Transverse colon (tissue), 4 donors: ENCODE results near the gene ATP6V0C. TPM values are rescaled to one million over a fixed set of nuclear protein-coding genes. Genes with fewer than 3 reads are reported as not detected.
A peak's percentile ranks its signal among the peaks of the same experiment; 100 is the strongest.

Experiments used
- DNase-seq: peaks from one replicate; pipeline ENCODE4 v3.0.0-alpha.2; 2019
- H3K27ac ChIP-seq, 4 donors: fragments of 200-600 bp; sonication (generic); 2 replicates each; pipeline ENCODE4 v1.5.1; 2016 to 2018; ENCODE audit warnings: inconsistent platforms in 4 of 4
- H3K27me3 ChIP-seq: fragments of 200-600 bp; sonication (generic); 2 replicates; pipeline ENCODE4 v1.5.1; 2017; ENCODE audit warnings: inconsistent platforms
- H3K36me3 ChIP-seq, 4 donors: fragments of 200-600 bp; sonication (generic); 2 replicates each; pipeline ENCODE4 v1.5.1; 2017 to 2019; ENCODE audit warnings: inconsistent platforms in 4 of 4
- H3K4me1 ChIP-seq, 4 donors: fragments of 200-600 bp; sonication (generic); 2 replicates each; pipeline ENCODE4 v1.5.1; 2017 to 2020; ENCODE audit warnings: inconsistent platforms in 4 of 4
- H3K4me3 ChIP-seq, 4 donors: fragments of 200-600 bp; sonication (generic); 1 replicate in 1 of 4; 2 replicates in 3 of 4; pipeline versions ENCODE4 v1.5.1 to v1.6.1; 2017 to 2019; ENCODE audit warnings: inconsistent platforms in 4 of 4
- H3K9me3 ChIP-seq, 2 donors: fragments of 200-600 bp; sonication (generic); 2 replicates each; pipeline ENCODE4 v1.5.1; 2017 to 2019; ENCODE audit warnings: inconsistent platforms in 2 of 2
- EP300 ChIP-seq: sonication (generic); formaldehyde crosslinking; IDR thresholded peaks from one replicate; pipeline ENCODE4 v1.6.1; 2017; ENCODE audit warnings: antibody characterized with exemption, low read depth
- POLR2A ChIP-seq: fragments of 450-650 bp; IDR thresholded peaks from one replicate; pipeline ENCODE4 v1.6.1; 2016; ENCODE audit warnings: antibody characterized with exemption, mild to moderate bottlenecking, moderate library complexity
- POLR2AphosphoS5 ChIP-seq, 3 donors: sonication (generic); formaldehyde crosslinking; IDR thresholded peaks; one replicate each; pipeline ENCODE4 v1.6.1; 2016; ENCODE audit warnings: antibody characterized with exemption in 3 of 3
- WGBS, 2 donors: methylation state at CpG; one replicate each; pipeline ENCODE4 v1.1.5; 2018; ENCODE audit warnings: low coverage in 1 of 2; 5-methylcytosine and 5-hydroxymethylcytosine counted together
- in situ Hi-C, 4 donors: fragments of 200-750 bp; cut with MboI; loops; one replicate each; pipeline versions ENCODE4 v1.15.0 to v1.15.1; 2017; ENCODE audit warnings: low sequenced_read_pairs in 3 of 4, low pct_ligation_motif_present in 1 of 4, low pct_unique_long_range_greater_than_20kb in 1 of 4
- intact Hi-C: fragments of 100-400 bp; cut with DNase I; formaldehyde crosslinking; loops from one replicate; pipeline ENCODE4 v1.15.1; 2023; ENCODE audit warnings: low total_unique reads
- total RNA-seq, 4 donors: library from RNA; depleted of rRNA; stranded (reverse); fragments of >200 nt; gene quantifications; one replicate each; pipeline ENCODE4 v1.1.0, GENCODE V29; 2016
- TF ChIP-seq, protein P1 (sequence below), 5 experiments: fragments of 200-600 bp in 3 of 5; fragments of 450-650 bp in 2 of 5; sonication (generic) in 3 of 5; IDR thresholded peaks; 1 replicate in 2 of 5; 2 replicates in 3 of 5; pipeline ENCODE4 v1.5.1; 2016 to 2017; ENCODE audit warnings: antibody characterized with exemption in 5 of 5, inconsistent platforms in 3 of 5, mild to moderate bottlenecking in 2 of 5, moderate library complexity in 1 of 5

Gene ATP6V0C
- total RNA-seq, 4 donors from 2014 or later = 101 to 237 (median 135) TPM

DNA sequence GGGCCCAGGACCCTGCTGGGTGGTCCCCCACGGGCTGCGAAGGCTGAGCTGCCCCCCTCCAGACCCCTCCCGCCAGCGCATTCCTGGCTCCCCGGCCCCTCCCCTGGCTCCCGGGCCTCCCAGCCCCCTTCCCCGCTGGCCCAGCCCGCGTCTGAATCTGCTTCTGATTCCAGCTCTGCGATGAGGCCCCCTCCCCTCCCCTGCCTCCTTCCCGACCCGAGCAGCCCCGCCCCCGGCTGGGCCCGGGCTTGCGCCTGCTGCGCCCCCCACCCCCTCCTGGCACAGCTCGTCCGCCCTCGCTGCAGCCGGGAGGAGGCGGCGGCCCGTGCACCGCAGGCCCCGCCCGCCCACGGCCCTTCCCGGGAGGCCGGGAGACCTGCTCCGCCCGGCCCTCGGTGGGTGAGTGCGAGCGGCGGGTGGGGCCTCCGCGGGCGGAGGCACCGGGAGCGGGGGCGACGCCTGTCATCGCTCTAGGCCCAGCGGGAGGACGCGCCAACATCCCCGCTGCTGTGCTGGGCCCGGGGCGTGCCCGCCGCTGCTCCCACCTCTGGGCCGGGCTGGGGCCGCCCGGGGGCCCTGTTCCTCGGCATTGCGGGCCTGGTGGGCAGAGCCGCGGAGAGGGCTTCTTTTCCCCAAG, 42.6 kb upstream of the ATP6V0C start, which contains the start of gene NTN3:
Gene NTN3, plus strand, starts transcription at position 282 of the 637 bp plus-strand sequence. CDS start 405 bp downstream, outside the sequence.
- H3K4me1 ChIP-seq = peaks cover 16 to 61% (median 51%) of the 10 kb centered on the region in 4 donors
- H3K27ac ChIP-seq = no peak within 1 kb of the TSS
- DNase-seq = no peak
- no peaks in the 10 kb centered on the region for H3K9me3 ChIP-seq
- intact Hi-C loops (no loop called here), in situ Hi-C loops (no loop called here)
- no peaks in the 10 kb centered on the region for H3K36me3 ChIP-seq
- peak within 1 kb of the TSS in 2 of 4 donors; percentile 21 to 22 for H3K4me3 ChIP-seq
- TF ChIP-seq POLR2A (no peak), EP300 (no peak)
- WGBS, 2 donors = 5% methylated on average over 23 of the region's 59 CpGs; no CpG with 5 or more reads in 1 of the 2 donors
- H3K27me3 ChIP-seq = peaks cover 66% of the 10 kb centered on the region

DNA sequence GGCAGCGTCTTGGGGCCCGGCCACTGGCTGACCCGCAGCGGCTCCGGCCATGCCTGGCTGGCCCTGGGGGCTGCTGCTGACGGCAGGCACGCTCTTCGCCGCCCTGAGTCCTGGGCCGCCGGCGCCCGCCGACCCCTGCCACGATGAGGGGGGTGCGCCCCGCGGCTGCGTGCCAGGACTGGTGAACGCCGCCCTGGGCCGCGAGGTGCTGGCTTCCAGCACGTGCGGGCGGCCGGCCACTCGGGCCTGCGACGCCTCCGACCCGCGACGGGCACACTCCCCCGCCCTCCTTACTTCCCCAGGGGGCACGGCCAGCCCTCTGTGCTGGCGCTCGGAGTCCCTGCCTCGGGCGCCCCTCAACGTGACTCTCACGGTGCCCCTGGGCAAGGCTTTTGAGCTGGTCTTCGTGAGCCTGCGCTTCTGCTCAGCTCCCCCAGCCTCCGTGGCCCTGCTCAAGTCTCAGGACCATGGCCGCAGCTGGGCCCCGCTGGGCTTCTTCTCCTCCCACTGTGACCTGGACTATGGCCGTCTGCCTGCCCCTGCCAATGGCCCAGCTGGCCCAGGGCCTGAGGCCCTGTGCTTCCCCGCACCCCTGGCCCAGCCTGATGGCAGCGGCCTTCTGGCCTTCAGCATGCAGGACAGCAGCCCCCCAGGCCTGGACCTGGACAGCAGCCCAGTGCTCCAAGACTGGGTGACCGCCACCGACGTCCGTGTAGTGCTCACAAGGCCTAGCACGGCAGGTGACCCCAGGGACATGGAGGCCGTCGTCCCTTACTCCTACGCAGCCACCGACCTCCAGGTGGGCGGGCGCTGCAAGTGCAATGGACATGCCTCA, 41.9 kb upstream of the ATP6V0C start:
- intact Hi-C loops = no loop called here
- no peaks in the 10 kb centered on the region for H3K9me3 ChIP-seq
- peaks cover 17 to 62% (median 53%) of the 10 kb centered on the region in 4 donors for H3K4me1 ChIP-seq
- WGBS, 2 donors = 53% methylated on average over 27 of the region's 61 CpGs; no CpG with 5 or more reads in 1 of the 2 donors
- no peaks in the 10 kb centered on the region for H3K36me3 ChIP-seq
- TF ChIP-seq, protein P1, sequence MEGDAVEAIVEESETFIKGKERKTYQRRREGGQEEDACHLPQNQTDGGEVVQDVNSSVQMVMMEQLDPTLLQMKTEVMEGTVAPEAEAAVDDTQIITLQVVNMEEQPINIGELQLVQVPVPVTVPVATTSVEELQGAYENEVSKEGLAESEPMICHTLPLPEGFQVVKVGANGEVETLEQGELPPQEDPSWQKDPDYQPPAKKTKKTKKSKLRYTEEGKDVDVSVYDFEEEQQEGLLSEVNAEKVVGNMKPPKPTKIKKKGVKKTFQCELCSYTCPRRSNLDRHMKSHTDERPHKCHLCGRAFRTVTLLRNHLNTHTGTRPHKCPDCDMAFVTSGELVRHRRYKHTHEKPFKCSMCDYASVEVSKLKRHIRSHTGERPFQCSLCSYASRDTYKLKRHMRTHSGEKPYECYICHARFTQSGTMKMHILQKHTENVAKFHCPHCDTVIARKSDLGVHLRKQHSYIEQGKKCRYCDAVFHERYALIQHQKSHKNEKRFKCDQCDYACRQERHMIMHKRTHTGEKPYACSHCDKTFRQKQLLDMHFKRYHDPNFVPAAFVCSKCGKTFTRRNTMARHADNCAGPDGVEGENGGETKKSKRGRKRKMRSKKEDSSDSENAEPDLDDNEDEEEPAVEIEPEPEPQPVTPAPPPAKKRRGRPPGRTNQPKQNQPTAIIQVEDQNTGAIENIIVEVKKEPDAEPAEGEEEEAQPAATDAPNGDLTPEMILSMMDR (IDR thresholded peaks at IDR 0.05) = no peak
- TF ChIP-seq POLR2A (no peak), EP300 (no peak), POLR2AphosphoS5 (IDR thresholded peaks at IDR 0.05) (no peak)
- peaks cover 66% of the 10 kb centered on the region for H3K27me3 ChIP-seq
- H3K4me3 ChIP-seq = peak overlapping the region in 2 of 4 donors; percentile 21 to 22
- no peak for DNase-seq
- no peak overlapping the region for H3K27ac ChIP-seq
- in situ Hi-C loops = no loop called here

DNA sequence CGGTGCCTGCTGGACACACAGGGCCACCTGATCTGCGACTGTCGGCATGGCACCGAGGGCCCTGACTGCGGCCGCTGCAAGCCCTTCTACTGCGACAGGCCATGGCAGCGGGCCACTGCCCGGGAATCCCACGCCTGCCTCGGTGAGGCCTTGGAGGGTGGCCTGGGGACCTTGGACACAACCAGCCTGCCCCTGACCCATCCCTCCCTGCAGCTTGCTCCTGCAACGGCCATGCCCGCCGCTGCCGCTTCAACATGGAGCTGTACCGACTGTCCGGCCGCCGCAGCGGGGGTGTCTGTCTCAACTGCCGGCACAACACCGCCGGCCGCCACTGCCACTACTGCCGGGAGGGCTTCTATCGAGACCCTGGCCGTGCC, 41.3 kb upstream of the ATP6V0C start:
- Histone ChIP-seq H3K36me3 (no peaks in the 10 kb centered on the region), H3K27ac (no peak overlapping the region), H3K27me3 (peaks cover 62% of the 10 kb centered on the region), H3K4me1 (peaks cover 17 to 59% (median 51%) of the 10 kb centered on the region in 4 donors), H3K9me3 (no peaks in the 10 kb centered on the region), H3K4me3 (no peak overlapping the region)
- WGBS, 2 donors = 96 to 100% methylated on average over 2 to 13 of the region's 27 CpGs
- TF ChIP-seq EP300 (no peak), POLR2AphosphoS5 (IDR thresholded peaks at IDR 0.05) (no peak), POLR2A (no peak)
- TF ChIP-seq, protein P1 (IDR thresholded peaks at IDR 0.05) = no peak
- DNase-seq = no peak
- in situ Hi-C loops = no loop called here
- intact Hi-C loops = no loop called here

DNA sequence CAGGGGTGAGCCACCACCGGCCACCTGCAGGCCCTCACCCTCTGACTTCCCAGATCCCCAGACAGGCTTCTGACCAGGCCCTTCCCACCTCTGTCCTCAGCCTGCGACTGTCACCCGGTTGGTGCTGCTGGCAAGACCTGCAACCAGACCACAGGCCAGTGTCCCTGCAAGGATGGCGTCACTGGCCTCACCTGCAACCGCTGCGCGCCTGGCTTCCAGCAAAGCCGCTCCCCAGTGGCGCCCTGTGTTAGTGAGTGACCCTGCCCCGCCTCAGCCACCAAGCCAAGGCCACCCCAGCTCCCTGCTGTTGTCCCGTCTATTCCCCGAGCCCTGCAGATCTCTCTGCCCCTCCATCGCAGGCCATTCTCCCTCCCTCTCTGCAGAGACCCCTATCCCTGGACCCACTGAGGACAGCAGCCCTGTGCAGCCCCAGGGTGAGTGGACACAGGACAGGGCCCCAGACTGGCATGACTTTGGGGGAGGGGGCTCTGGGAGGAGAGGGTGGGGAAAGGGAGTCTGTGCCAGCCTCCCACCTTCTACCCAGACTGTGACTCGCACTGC, 40.8 kb upstream of the ATP6V0C start:
- H3K9me3 ChIP-seq = no peaks in the 10 kb centered on the region
- no peaks in the 10 kb centered on the region for H3K36me3 ChIP-seq
- WGBS, 2 donors = 60% methylated on average over 10 of the region's 14 CpGs; no CpG with 5 or more reads in 1 of the 2 donors
- H3K4me1 ChIP-seq = peaks cover 17 to 55% (median 47%) of the 10 kb centered on the region in 4 donors
- TF ChIP-seq POLR2A = no peak
- TF ChIP-seq, protein P1 (IDR thresholded peaks at IDR 0.05) = no peak
- no peak for TF ChIP-seq POLR2AphosphoS5 (IDR thresholded peaks at IDR 0.05)
- TF ChIP-seq EP300 = no peak
- in situ Hi-C loops = no loop called here
- no peak for DNase-seq
- no peak overlapping the region for H3K4me3 ChIP-seq
- intact Hi-C loops = no loop called here
- H3K27ac ChIP-seq = no peak overlapping the region
- peaks cover 57% of the 10 kb centered on the region for H3K27me3 ChIP-seq
